Neural progenitor cell (in vitro differentiated cells): ENCODE results near the gene SURF2. TPM values are rescaled to one million over a fixed set of nuclear protein-coding genes. Genes with fewer than 3 reads are reported as not detected.
A peak's percentile ranks its signal among the peaks of the same experiment; 100 is the strongest.

Source experiments
- DNase-seq: peaks from one replicate; pipeline ENCODE4 v3.0.0-alpha.2; 2016; ENCODE audit warnings: low spot score
- H2AFZ ChIP-seq: fragments of 200-600 bp; sonication (generic); replicated peaks from 2 replicates; pipeline ENCODE4 v1.6.1; 2016; ENCODE audit warnings: antibody characterized with exemption
- H3F3A ChIP-seq: fragments of 200-600 bp; sonication (generic); 2 replicates; pipeline ENCODE4 v1.6.1; 2016; ENCODE audit warnings: antibody characterized with exemption, low read depth
- H3K27ac ChIP-seq: fragments of 200-600 bp; sonication (generic); 2 replicates; pipeline ENCODE4 v1.5.1; 2016; ENCODE audit warnings: mild to moderate bottlenecking
- H3K27me3 ChIP-seq: fragments of 200-600 bp; sonication (generic); 2 replicates; pipeline ENCODE4 v1.6.1; 2016; ENCODE audit warnings: mild to moderate bottlenecking, moderate library complexity
- H3K36me3 ChIP-seq: fragments of 200-600 bp; sonication (generic); 2 replicates; pipeline ENCODE4 v1.5.1; 2016
- H3K4me1 ChIP-seq: fragments of 200-600 bp; sonication (generic); 2 replicates; pipeline ENCODE4 v1.6.1; 2016; ENCODE audit warnings: mixed run types
- H3K4me2 ChIP-seq: fragments of 200-600 bp; sonication (generic); 2 replicates; pipeline ENCODE4 v1.6.1; 2016
- H3K4me3 ChIP-seq: fragments of 200-600 bp; sonication (generic); 2 replicates; pipeline ENCODE4 v1.5.1; 2016
- H3K79me2 ChIP-seq: fragments of 200-600 bp; sonication (generic); 2 replicates; pipeline ENCODE4 v1.6.1; 2016; ENCODE audit warnings: low read depth
- H3K9ac ChIP-seq: fragments of 200-600 bp; sonication (generic); 2 replicates; pipeline ENCODE4 v1.6.1; 2016
- H3K9me3 ChIP-seq: fragments of 200-600 bp; sonication (generic); 2 replicates; pipeline ENCODE4 v1.5.1; 2016; ENCODE audit warnings: low read depth
- H4K20me1 ChIP-seq: fragments of 200-600 bp; sonication (generic); 2 replicates; pipeline ENCODE4 v1.6.1; 2016; ENCODE audit warnings: low read depth
- H3K27ac Mint-ChIP-seq: 3 replicates; pipeline ENCODE4 v1.8.0; 2021; ENCODE audit warnings: mixed read lengths
- H3K27me3 Mint-ChIP-seq: 2 replicates; pipeline ENCODE4 v1.8.0; 2022; ENCODE audit warnings: low read depth, mild to moderate bottlenecking, inconsistent platforms, moderate library complexity, mixed read lengths; ENCODE audit not compliant: insufficient read depth
- H3K36me3 Mint-ChIP-seq: 3 replicates; pipeline ENCODE4 v1.8.0; 2021; ENCODE audit warnings: mixed read lengths
- H3K4me1 Mint-ChIP-seq: 3 replicates; pipeline ENCODE4 v1.8.0; 2021; ENCODE audit warnings: mixed read lengths
- H3K4me3 Mint-ChIP-seq: 3 replicates; pipeline ENCODE4 v1.8.0; 2021; ENCODE audit warnings: mild to moderate bottlenecking, moderate library complexity, mixed read lengths
- H3K9me3 Mint-ChIP-seq: 3 replicates; pipeline ENCODE4 v1.8.0; 2020; ENCODE audit warnings: mixed read lengths
- CTCF ChIP-seq: fragments of 200-600 bp; sonication (generic); IDR thresholded peaks from 2 replicates; pipeline ENCODE4 v1.5.1; 2017; ENCODE audit warnings: antibody characterized with exemption, mild to moderate bottlenecking
- EZH2 ChIP-seq: fragments of 200-600 bp; sonication (generic); IDR thresholded peaks from 2 replicates; pipeline ENCODE4 v1.6.1; 2017; ENCODE audit warnings: antibody characterized with exemption, mild to moderate bottlenecking, moderate library complexity
- EZH2phosphoT487 ChIP-seq: fragments of 200-600 bp; sonication (generic); IDR thresholded peaks from 2 replicates; pipeline ENCODE4 v1.6.1; 2017; ENCODE audit warnings: antibody characterized with exemption
- total RNA-seq: library from RNA; depleted of rRNA; stranded (reverse); fragments of >200 nt; gene quantifications from 2 replicates; pipeline ENCODE4 v1.2.3, GENCODE V29; 2015; ENCODE audit warnings: low replicate concordance

The SURF2 gene
- total RNA-seq, 1 donor from 2014 or later: 16.0 TPM

- no peak overlapping the region for H3K27ac Mint-ChIP-seq
- H3K4me2 ChIP-seq: peak overlapping the region; percentile 77
These were observed 1.6 kb upstream of the SURF2 start for GRCh38 chr9:133354766-133355165.

GRCh38 chr9:133355881-133356357 is 431 bp upstream of the SURF2 start:
- H3F3A ChIP-seq: peaks cover 38% of the 10 kb centered on the region
- Mint-ChIP-seq H3K4me1 (peaks cover 13% of the 10 kb centered on the region), H3K9me3 (no peaks in the 10 kb centered on the region), H3K27me3 (peaks cover 5% of the 10 kb centered on the region), H3K27ac (peak overlapping the region; percentile 46), H3K4me3 (peak overlapping the region; percentile 93), H3K36me3 (peaks cover 18% of the 10 kb centered on the region)
- H3K79me2 ChIP-seq: peaks cover 33% of the 10 kb centered on the region
- peak overlapping the region; percentile 88 for H3K4me3 ChIP-seq
- H2AFZ ChIP-seq: no peak overlapping the region
- no peaks in the 10 kb centered on the region for H3K27me3 ChIP-seq
- no peak for TF ChIP-seq EZH2phosphoT487
- no peak for TF ChIP-seq CTCF
- no peak for TF ChIP-seq EZH2
- peak overlapping the region; percentile 77 for H3K4me2 ChIP-seq
- peak overlapping the region; percentile 84 for H3K9ac ChIP-seq
- no peak overlapping the region for H3K27ac ChIP-seq
- H4K20me1 ChIP-seq: peaks cover 65% of the 10 kb centered on the region
- no peaks in the 10 kb centered on the region for H3K9me3 ChIP-seq
- DNase-seq: no peak
- H3K36me3 ChIP-seq: peaks cover 4% of the 10 kb centered on the region
- peaks cover 11% of the 10 kb centered on the region for H3K4me1 ChIP-seq

More at GRCh38 chr9:133354766-133355165, 1.6 kb upstream of the SURF2 start:
- Histone ChIP-seq H4K20me1 (peaks cover 64% of the 10 kb centered on the region), H3K4me3 (no peak overlapping the region), H3K9ac (no peak overlapping the region), H3K27ac (no peak overlapping the region), H3K79me2 (peaks cover 41% of the 10 kb centered on the region), H3K9me3 (no peaks in the 10 kb centered on the region), H3K36me3 (peaks cover 14% of the 10 kb centered on the region), H2AFZ (no peak overlapping the region), H3F3A (peaks cover 50% of the 10 kb centered on the region), H3K4me1 (peaks cover 15% of the 10 kb centered on the region), H3K27me3 (no peaks in the 10 kb centered on the region)
- no peak for DNase-seq
- TF ChIP-seq CTCF (no peak), EZH2 (no peak), EZH2phosphoT487 (no peak)
- peaks cover 9% of the 10 kb centered on the region for H3K27me3 Mint-ChIP-seq
- peak overlapping the region; percentile 93 for H3K4me3 Mint-ChIP-seq
- H3K36me3 Mint-ChIP-seq: peaks cover 25% of the 10 kb centered on the region
- H3K9me3 Mint-ChIP-seq: no peaks in the 10 kb centered on the region
- H3K4me1 Mint-ChIP-seq: peaks cover 16% of the 10 kb centered on the region

- H3K27me3 Mint-ChIP-seq: peaks cover 3% of the 10 kb centered on the region
- no peaks in the 10 kb centered on the region for H3K36me3 ChIP-seq
- H3K27ac ChIP-seq: no peak overlapping the region
- H3K4me1 Mint-ChIP-seq: peaks cover 13% of the 10 kb centered on the region
- H2AFZ ChIP-seq: no peak overlapping the region
- peaks cover 55% of the 10 kb centered on the region for H4K20me1 ChIP-seq
- H3F3A ChIP-seq: peaks cover 27% of the 10 kb centered on the region
- peak overlapping the region; percentile 88 for H3K4me3 ChIP-seq
- H3K27me3 ChIP-seq: no peaks in the 10 kb centered on the region
- peak overlapping the region; percentile 77 for H3K4me2 ChIP-seq
- peaks cover 23% of the 10 kb centered on the region for H3K36me3 Mint-ChIP-seq
- peaks cover 33% of the 10 kb centered on the region for H3K79me2 ChIP-seq
- no peak for DNase-seq
- peaks cover 11% of the 10 kb centered on the region for H3K4me1 ChIP-seq
- no peaks in the 10 kb centered on the region for H3K9me3 ChIP-seq
- peak overlapping the region; percentile 85 for H3K4me3 Mint-ChIP-seq
- TF ChIP-seq EZH2 (no peak), CTCF (no peak), EZH2phosphoT487 (no peak)
- no peak overlapping the region for H3K9ac ChIP-seq
- H3K9me3 Mint-ChIP-seq: no peaks in the 10 kb centered on the region
- no peak overlapping the region for H3K27ac Mint-ChIP-seq
These were observed 1.3 kb downstream of the SURF2 start for GRCh38 chr9:133357656-133358055.
